ENCODE results near the gene PDLIM3.
"Not testable (repeated sequence)": the region's sequence is repeated elsewhere in the genome, so short reads cannot be mapped to it uniquely, and the experiment has no call there.

The PDLIM3 gene

DNA sequence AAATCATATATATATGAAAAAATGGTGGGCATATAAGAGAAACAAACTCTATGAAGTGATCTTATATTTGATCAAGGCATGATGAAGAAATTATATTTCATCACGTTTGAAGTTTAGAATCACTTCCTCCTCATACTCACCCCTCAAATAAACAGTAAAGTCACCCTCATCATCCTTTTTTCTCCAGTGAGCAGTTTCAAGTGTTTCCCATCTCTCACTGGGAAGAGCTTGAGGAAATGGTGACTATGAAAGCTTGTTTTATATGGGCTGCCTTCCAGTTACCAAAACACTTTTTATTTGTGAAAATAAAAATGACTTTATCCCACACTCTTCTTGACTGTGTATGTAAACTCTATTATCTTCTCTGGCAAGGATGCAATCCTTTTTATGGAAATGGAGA, 16.8 kb downstream of the PDLIM3 start:
- FAIRE-seq (no peak), DNase-seq (ENCODE audit: insufficient read length, low spot score) (no peak)
- TF ChIP-seq, protein P1, sequence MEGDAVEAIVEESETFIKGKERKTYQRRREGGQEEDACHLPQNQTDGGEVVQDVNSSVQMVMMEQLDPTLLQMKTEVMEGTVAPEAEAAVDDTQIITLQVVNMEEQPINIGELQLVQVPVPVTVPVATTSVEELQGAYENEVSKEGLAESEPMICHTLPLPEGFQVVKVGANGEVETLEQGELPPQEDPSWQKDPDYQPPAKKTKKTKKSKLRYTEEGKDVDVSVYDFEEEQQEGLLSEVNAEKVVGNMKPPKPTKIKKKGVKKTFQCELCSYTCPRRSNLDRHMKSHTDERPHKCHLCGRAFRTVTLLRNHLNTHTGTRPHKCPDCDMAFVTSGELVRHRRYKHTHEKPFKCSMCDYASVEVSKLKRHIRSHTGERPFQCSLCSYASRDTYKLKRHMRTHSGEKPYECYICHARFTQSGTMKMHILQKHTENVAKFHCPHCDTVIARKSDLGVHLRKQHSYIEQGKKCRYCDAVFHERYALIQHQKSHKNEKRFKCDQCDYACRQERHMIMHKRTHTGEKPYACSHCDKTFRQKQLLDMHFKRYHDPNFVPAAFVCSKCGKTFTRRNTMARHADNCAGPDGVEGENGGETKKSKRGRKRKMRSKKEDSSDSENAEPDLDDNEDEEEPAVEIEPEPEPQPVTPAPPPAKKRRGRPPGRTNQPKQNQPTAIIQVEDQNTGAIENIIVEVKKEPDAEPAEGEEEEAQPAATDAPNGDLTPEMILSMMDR (IDR thresholded peaks at IDR 0.05; ENCODE audit: insufficient read depth, missing control alignments) = no peak

DNA sequence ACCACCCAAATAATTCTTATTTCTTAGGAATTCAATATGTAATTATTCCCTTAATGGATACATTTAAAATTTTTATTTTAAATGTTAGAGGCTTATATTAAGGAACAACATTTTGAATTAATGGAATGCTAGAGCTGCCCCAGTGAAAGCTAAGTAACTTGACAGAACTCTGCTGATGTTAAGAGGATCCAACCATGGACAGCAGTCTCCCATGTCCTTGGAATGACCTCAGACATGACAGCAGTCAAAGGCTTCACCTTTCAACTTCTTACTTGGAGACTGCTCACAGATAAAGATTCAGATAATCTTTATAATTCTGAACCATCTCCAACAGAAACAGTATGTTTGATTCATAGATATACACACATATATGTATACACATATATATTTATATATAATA, 17.2 kb downstream of the PDLIM3 start:
- FAIRE-seq = no peak

DNA sequence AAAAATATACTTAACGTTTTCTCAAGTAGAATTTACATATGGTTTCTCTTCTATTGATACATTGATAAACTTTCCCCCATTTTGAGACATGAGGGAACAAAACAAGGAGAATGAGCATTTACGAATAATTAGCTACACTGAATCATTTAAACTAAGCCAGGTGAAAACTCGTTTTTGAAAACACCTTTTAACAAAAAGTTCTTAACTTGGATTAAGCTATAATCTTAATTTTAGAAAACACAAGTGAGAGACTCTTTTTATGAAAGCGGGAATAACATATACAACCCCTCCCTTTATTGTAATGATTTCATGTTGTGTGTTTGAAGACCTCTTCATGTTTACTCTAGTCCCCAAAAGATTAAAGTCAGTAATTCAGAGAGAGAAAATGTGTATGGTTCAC, 20.1 kb downstream of the PDLIM3 start:
- FAIRE-seq = no peak
- no peak for DNase-seq (ENCODE audit: insufficient read length, low spot score)
- TF ChIP-seq, protein P1 (IDR thresholded peaks at IDR 0.05; ENCODE audit: insufficient read depth, missing control alignments) = no peak

More for the DNA sequence above, 17.2 kb downstream of the PDLIM3 start:
- TF ChIP-seq, protein P1 (IDR thresholded peaks at IDR 0.05; ENCODE audit: insufficient read depth, missing control alignments) = no peak
- DNase-seq (ENCODE audit: insufficient read length, low spot score) = no peak

DNA sequence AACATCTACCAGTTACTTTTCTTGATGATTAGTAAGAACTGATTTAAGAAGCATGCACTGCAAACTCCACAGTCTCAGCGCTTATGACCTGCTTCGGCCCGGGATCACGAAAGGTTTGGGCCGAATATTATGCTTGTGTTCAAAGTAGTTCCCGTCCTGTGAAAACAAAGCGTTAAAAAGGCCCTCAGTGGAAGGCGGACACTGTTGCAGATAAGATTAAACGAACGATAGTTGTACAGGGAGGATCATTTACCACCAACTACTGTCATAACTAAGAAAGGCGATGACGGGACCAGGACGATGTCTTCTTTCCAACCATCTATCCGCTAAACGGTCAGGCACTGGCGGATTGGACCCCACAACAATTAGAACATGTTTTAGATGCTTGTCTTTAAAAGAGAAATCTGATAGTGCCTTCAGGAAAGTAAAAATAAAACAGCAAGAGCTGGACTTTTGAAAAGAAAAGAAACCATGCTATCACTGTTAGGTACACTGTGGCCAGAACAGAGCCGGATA, 21.1 kb downstream of the PDLIM3 start:
- TF ChIP-seq, protein P1 (IDR thresholded peaks at IDR 0.05; ENCODE audit: insufficient read depth, missing control alignments) = no peak
- no peak for FAIRE-seq
- DNase-seq (ENCODE audit: insufficient read length, low spot score) = no peak

DNA sequence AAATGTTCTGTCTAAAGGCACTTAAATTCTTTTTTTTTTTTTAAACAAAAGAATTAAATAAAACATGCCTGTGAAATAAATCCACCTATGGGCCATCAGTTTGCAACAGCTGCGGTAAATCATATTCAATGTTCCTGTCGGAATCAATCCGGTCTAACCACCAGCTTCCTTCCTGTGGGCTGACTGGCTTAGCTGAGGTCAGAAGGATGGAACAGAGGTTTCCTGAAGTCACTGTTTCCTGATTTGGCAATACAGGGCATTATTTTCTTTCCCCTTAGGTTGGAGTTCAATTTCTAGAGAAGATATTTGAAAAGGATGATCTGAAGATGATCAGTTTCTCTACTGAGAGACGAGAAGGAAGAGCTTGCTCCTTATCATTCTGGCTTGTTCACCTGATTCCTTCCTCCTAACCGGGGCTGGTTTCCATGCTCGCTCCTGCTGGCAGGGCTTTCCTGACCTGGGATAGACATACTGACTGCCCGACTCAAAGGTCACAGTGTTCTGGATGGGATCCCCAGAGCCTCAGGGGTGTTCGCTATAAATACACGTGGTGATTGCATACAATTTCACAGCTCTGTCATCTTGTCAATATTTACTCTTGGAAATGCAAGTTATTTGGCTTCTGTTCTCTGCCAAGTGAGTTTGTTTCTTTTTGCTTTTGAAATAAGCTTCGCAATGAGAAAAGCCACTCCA, 21.7 kb downstream of the PDLIM3 start:
- no peak for FAIRE-seq
- TF ChIP-seq, protein P1 (IDR thresholded peaks at IDR 0.05; ENCODE audit: insufficient read depth, missing control alignments) = no peak
- DNase-seq (ENCODE audit: insufficient read length, low spot score) = no peak

DNA sequence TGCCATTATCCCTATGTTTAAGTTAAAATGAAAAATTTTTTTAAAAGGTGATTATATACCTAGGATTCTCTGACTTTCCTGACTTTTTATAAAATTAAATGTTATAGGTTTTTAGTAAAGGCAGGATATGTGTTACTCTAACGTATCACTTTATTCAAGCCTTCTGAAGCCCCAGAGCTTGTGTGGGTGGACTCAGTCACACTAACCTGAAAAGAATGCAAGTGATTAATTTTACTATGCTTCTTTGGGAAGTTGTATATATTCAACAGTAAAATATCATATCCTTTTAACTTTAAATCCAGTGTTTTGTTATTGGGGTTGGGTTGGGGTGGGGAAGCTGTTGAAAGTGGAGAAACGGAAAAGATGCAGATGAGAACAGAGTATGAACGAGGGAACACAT, 22.8 kb downstream of the PDLIM3 start:
- TF ChIP-seq, protein P1 (IDR thresholded peaks at IDR 0.05; ENCODE audit: insufficient read depth, missing control alignments) = no peak
- DNase-seq (ENCODE audit: insufficient read length, low spot score) (no peak), FAIRE-seq (no peak)

DNA sequence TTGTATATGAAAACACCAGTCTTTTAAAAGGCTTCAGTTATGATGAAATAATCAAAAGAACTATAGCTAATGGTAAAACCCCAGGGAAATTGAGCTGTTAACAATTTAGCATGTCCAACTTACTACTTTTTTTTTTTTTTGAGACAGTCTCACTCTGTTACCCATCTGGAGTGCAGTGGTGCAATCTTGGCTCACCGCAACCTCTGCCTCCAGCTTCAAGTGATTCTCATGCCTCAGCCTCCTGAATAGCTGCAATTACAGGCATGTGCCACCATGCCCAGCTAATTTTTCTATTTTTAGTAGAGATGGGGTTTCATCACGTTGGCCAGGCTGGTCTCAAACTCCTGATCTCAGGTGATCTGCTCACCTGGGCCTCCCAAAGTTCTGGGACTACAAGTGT, 24.1 kb downstream of the PDLIM3 start:
- not testable (repeated sequence) for FAIRE-seq; DNase-seq (ENCODE audit: insufficient read length, low spot score)
